DND-41 (cell line): Measurements from ENCODE around the gene OTOP3.
A peak's percentile ranks its signal among the peaks of the same experiment; 100 is the strongest.

Experiments
- ATAC-seq: fragments of 200-7000 bp; cut with Tn5 transposase; 3 replicates; pipeline ENCODE4 v1.9.1; 2021; ENCODE audit warnings: low read depth; ENCODE audit not compliant: insufficient read depth
- DNase-seq: peaks from one replicate; pipeline ENCODE4 v3.0.0-alpha.2; 2020
- H2AFZ ChIP-seq: 2 replicates; pipeline ENCODE4 v1.6.0; 2012; ENCODE audit warnings: low read depth, low read length
- H3K27ac ChIP-seq: 2 replicates; pipeline ENCODE4 v1.5.1; 2012; ENCODE audit warnings: low read length, inconsistent platforms
- H3K27me3 ChIP-seq: fragments of 200-600 bp; sonication (generic); 2 replicates; pipeline ENCODE4 v1.6.0; 2012; ENCODE audit warnings: low read length, mild to moderate bottlenecking, inconsistent platforms; ENCODE audit not compliant: insufficient read depth, poor library complexity
- H3K36me3 ChIP-seq: 2 replicates; pipeline ENCODE4 v1.5.1; 2012; ENCODE audit warnings: low read length, inconsistent platforms; ENCODE audit not compliant: insufficient read depth
- H3K4me1 ChIP-seq: 2 replicates; pipeline ENCODE4 v1.5.1; 2012; ENCODE audit warnings: mild to moderate bottlenecking, low read length; ENCODE audit not compliant: insufficient read depth
- H3K4me2 ChIP-seq: 2 replicates; pipeline ENCODE4 v1.6.0; 2012; ENCODE audit warnings: mild to moderate bottlenecking, moderate library complexity, low read length, inconsistent platforms; ENCODE audit not compliant: insufficient read depth
- H3K4me3 ChIP-seq, 2 experiments: fragments of 200-600 bp in 1 of 2; shearing (Covaris generic) in 1 of 2; 2 replicates each; pipeline ENCODE4 v1.5.1; 2012 to 2016; ENCODE audit warnings: inconsistent platforms in 2 of 2, low read length in 2 of 2, mild to moderate bottlenecking in 2 of 2, low read depth in 1 of 2, moderate library complexity in 1 of 2
- H3K79me2 ChIP-seq: 2 replicates; pipeline ENCODE4 v1.6.0; 2012; ENCODE audit warnings: low read length, inconsistent platforms; ENCODE audit not compliant: insufficient read depth
- H3K9ac ChIP-seq: 2 replicates; pipeline ENCODE4 v1.6.0; 2012; ENCODE audit warnings: low read depth, mild to moderate bottlenecking, inconsistent platforms, low read length, moderate library complexity
- H3K9me3 ChIP-seq: 2 replicates; pipeline ENCODE4 v1.5.1; 2012; ENCODE audit warnings: low read length, moderate library complexity, mild to moderate bottlenecking, inconsistent platforms; ENCODE audit not compliant: insufficient read depth, severe bottlenecking
- H4K20me1 ChIP-seq: 2 replicates; pipeline ENCODE4 v1.6.0; 2012; ENCODE audit warnings: low read length; ENCODE audit not compliant: insufficient read depth
- EZH2 ChIP-seq: IDR thresholded peaks from 3 replicates; pipeline ENCODE4 v1.6.1; 2012; ENCODE audit warnings: borderline replicate concordance, low read depth, mild to moderate bottlenecking, moderate library complexity, low read length, inconsistent platforms; ENCODE audit not compliant: severe bottlenecking
- TF ChIP-seq, protein P1 (sequence below): IDR thresholded peaks from 2 replicates; pipeline ENCODE4 v1.5.1; 2012; ENCODE audit warnings: borderline replicate concordance, low read length, moderate library complexity, mild to moderate bottlenecking; ENCODE audit not compliant: poor library complexity, severe bottlenecking; ENCODE audit errors: extremely low read depth

Gene OTOP3

GRCh38 chr17:74960570-74961342 lies 25.1 kb downstream of the OTOP3 start:
- Histone ChIP-seq H3K79me2 (no peaks in the 10 kb centered on the region), H2AFZ (no peak overlapping the region)
- DNase-seq, result peak; percentile 34

GRCh38 chr17:74961657-74962350 lies 26.1 kb downstream of the OTOP3 start:
- no peak overlapping the region for H3K9ac ChIP-seq
- ATAC-seq (peak; percentile 86), DNase-seq (peak; percentile 84)
- no peaks in the 10 kb centered on the region for H3K36me3 ChIP-seq
- H3K4me1 ChIP-seq, result peaks cover 3% of the 10 kb centered on the region; the same call in 1 of the 2 replicates
- H4K20me1 ChIP-seq, result no peaks in the 10 kb centered on the region
- H3K27ac ChIP-seq, result no peak overlapping the region
- H2AFZ ChIP-seq, result no peak overlapping the region
- no peaks in the 10 kb centered on the region for H3K9me3 ChIP-seq
- peaks cover 4% of the 10 kb centered on the region for H3K27me3 ChIP-seq
- TF ChIP-seq, protein P1, sequence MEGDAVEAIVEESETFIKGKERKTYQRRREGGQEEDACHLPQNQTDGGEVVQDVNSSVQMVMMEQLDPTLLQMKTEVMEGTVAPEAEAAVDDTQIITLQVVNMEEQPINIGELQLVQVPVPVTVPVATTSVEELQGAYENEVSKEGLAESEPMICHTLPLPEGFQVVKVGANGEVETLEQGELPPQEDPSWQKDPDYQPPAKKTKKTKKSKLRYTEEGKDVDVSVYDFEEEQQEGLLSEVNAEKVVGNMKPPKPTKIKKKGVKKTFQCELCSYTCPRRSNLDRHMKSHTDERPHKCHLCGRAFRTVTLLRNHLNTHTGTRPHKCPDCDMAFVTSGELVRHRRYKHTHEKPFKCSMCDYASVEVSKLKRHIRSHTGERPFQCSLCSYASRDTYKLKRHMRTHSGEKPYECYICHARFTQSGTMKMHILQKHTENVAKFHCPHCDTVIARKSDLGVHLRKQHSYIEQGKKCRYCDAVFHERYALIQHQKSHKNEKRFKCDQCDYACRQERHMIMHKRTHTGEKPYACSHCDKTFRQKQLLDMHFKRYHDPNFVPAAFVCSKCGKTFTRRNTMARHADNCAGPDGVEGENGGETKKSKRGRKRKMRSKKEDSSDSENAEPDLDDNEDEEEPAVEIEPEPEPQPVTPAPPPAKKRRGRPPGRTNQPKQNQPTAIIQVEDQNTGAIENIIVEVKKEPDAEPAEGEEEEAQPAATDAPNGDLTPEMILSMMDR, result peak; percentile 83
- no peak for TF ChIP-seq EZH2
- H3K4me2 ChIP-seq, result no peak overlapping the region
- no peak overlapping the region for H3K4me3 ChIP-seq
- no peaks in the 10 kb centered on the region for H3K79me2 ChIP-seq

More at GRCh38 chr17:74960570-74961342, 25.1 kb downstream of the OTOP3 start:
- Histone ChIP-seq H3K9ac (no peak overlapping the region), H3K27ac (no peak overlapping the region), H3K36me3 (no peaks in the 10 kb centered on the region), H3K9me3 (no peaks in the 10 kb centered on the region), H3K4me3 (no peak overlapping the region), H3K27me3 (peaks cover 4% of the 10 kb centered on the region), H4K20me1 (no peaks in the 10 kb centered on the region), H3K4me2 (no peak overlapping the region), H3K4me1 (peaks cover 3% of the 10 kb centered on the region; the same call in 1 of the 2 replicates)
- peak; percentile 20; the same call in 2 of the 3 replicates for ATAC-seq
- TF ChIP-seq, protein P1, result peak; percentile 9
- no peak for TF ChIP-seq EZH2

DNA sequence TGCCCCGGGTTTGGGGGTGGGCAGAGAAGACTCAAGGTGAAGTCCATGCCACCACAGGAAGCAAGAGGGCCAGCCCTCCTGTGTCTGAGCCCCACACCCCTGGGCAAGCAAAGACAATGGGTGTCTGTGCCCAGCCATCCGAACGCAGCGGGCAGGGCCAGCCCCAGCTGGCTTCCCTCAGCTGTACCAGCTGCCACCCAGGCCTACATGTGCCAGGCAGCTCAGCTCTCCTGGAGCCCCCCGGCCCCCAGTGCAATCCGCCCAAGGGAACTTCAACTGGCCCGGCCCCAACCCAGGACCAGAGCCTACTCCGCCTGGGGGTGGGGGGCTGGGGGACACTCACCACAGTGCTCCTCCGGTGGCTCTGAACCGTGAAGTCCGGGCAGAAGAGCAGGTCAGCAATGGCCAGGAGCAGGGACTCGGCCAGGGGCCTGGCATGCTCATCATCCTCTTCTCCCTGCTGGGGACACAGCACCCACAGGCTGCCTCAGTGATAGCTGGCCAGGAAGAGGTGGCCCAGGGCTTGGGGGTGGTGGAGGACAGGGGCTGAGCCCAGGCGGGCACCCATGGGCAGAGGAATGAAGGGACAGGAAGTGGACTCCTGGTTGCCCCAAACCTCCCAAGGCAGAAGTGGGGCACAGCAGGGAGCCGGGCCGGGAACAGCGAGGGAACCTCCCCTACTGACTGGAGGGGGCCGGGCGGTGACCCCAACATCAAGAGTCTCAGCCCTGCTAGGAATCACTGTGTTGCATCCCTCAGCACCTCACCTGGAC lies 27.1 kb downstream of the OTOP3 start:
- Histone ChIP-seq H3K79me2 (no peaks in the 10 kb centered on the region), H3K9ac (no peak overlapping the region), H3K27me3 (peaks cover 4% of the 10 kb centered on the region), H3K9me3 (no peaks in the 10 kb centered on the region), H3K27ac (no peak overlapping the region), H2AFZ (no peak overlapping the region), H3K4me1 (peaks cover 3% of the 10 kb centered on the region; the same call in 1 of the 2 replicates), H3K4me3 (no peak overlapping the region), H4K20me1 (no peaks in the 10 kb centered on the region), H3K4me2 (no peak overlapping the region), H3K36me3 (no peaks in the 10 kb centered on the region)
- ATAC-seq, result no peak
- DNase-seq, result no peak
- no peak for TF ChIP-seq EZH2
- TF ChIP-seq, protein P1, result no peak
